Caco-2 (cell line): ENCODE measurements around the gene KIF6. TPM values are rescaled to one million over a fixed set of nuclear protein-coding genes. Genes with fewer than 3 reads are reported as not detected.
"Not testable (repeated sequence)": the region's sequence is repeated elsewhere in the genome, so short reads cannot be mapped to it uniquely, and the experiment has no call there.

ENCODE experiments used
- BruUV-seq: library from RNA; stranded (reverse); fragments of 400-500 nt; replicated peaks from 2 replicates; lab custom pipeline; 2021; lab: Mats Ljungman, UMichigan
- CTCF ChIA-PET: fragments of 300-600 bp; sonication (Branson Sonifier 250); formaldehyde crosslinking; loops from one replicate; lab custom pipeline; 2022; ENCODE audit warnings: antibody characterized with exemption; lab: Charles Lee
- POLR2A ChIA-PET: fragments of 300-600 bp; sonication (Branson Sonifier 250); formaldehyde crosslinking; loops from one replicate; lab custom pipeline; 2022; ENCODE audit warnings: antibody characterized with exemption; lab: Charles Lee
- DNase-seq, 2 experiments: peaks; one replicate each; pipeline versions ENCODE4 v3.0.0 to v3.0.0-alpha.2; 2020 to 2022
- H3K27me3 ChIP-seq: replicated peaks from 2 replicates; pipeline ENCODE4 v1.6.0; 2011; ENCODE audit warnings: low read length; ENCODE audit not compliant: control insufficient read depth, insufficient read depth
- H3K36me3 ChIP-seq: 2 replicates; pipeline ENCODE4 v1.5.1; 2011; ENCODE audit warnings: low read length; ENCODE audit not compliant: control insufficient read depth, insufficient read depth
- H3K4me1 ChIP-seq: fragments of 250-450 bp; sonication (Bioruptor Pico); 2 replicates; pipeline ENCODE4 v1.5.1; 2020; ENCODE audit warnings: mild to moderate bottlenecking
- H3K4me3 ChIP-seq: 2 replicates; pipeline ENCODE4 v1.5.1; 2011; ENCODE audit warnings: low read depth, mild to moderate bottlenecking, control low read depth, low read length
- H3K9me3 ChIP-seq: fragments of 250-450 bp; sonication (Bioruptor Pico); 2 replicates; pipeline ENCODE4 v1.5.1; 2020; ENCODE audit warnings: mild to moderate bottlenecking, moderate library complexity
- H3K27ac Mint-ChIP-seq: one replicate; pipeline ENCODE4 v1.8.0; 2022; ENCODE audit warnings: mixed read lengths; ENCODE audit not compliant: unreplicated experiment
- H3K27me3 Mint-ChIP-seq: one replicate; pipeline ENCODE4 v1.8.0; 2022; ENCODE audit warnings: mixed read lengths; ENCODE audit not compliant: insufficient read depth, unreplicated experiment
- H3K36me3 Mint-ChIP-seq: one replicate; pipeline ENCODE4 v1.8.0; 2022; ENCODE audit warnings: mild to moderate bottlenecking, mixed read lengths; ENCODE audit not compliant: insufficient read depth, unreplicated experiment
- H3K4me1 Mint-ChIP-seq: one replicate; pipeline ENCODE4 v1.8.0; 2022; ENCODE audit warnings: low read depth, mixed read lengths; ENCODE audit not compliant: unreplicated experiment
- H3K4me3 Mint-ChIP-seq: one replicate; pipeline ENCODE4 v1.8.0; 2022; ENCODE audit warnings: mild to moderate bottlenecking, moderate library complexity, mixed read lengths; ENCODE audit not compliant: unreplicated experiment
- H3K9me3 Mint-ChIP-seq: one replicate; pipeline ENCODE4 v1.8.0; 2022; ENCODE audit warnings: mixed read lengths; ENCODE audit not compliant: unreplicated experiment
- CTCF ChIP-seq, 2 experiments: fragments of 200-600 bp in 1 of 2; IDR thresholded peaks; 1 replicate in 1 of 2; 2 replicates in 1 of 2; pipeline versions ENCODE4 v1.5.1 to v1.8.0; 2011 to 2022; ENCODE audit warnings: antibody characterized with exemption in 1 of 2, control low read depth in 1 of 2, inconsistent platforms in 1 of 2, low read depth in 1 of 2, low read length in 1 of 2, mild to moderate bottlenecking in 1 of 2, moderate library complexity in 1 of 2; ENCODE audit not compliant: insufficient read depth in 1 of 2, severe bottlenecking in 1 of 2, unreplicated experiment in 1 of 2
- intact Hi-C: fragments of 100-400 bp; cut with micrococcal nuclease; formaldehyde crosslinking; loops from one replicate; pipeline ENCODE4 v1.10.0; 2022; ENCODE audit not compliant: unreplicated experiment
- total RNA-seq: library from RNA; stranded (reverse); gene quantifications from 2 replicates; pipeline ENCODE4 v1.2.3, GENCODE V29; 2022

KIF6 gene
- total RNA-seq, 1 experiment from 2014 or later, result not detected

GRCh38 chr6:39507331-39507998, 217.7 kb downstream of the KIF6 start:
- TF ChIP-seq CTCF (IDR thresholded peaks at IDR 0.05; ENCODE audit: insufficient read depth in 1 of 2, low read depth in 1 of 2, low read length in 1 of 2, severe bottlenecking in 1 of 2, unreplicated experiment in 1 of 2), result no peak
- Histone ChIP-seq H3K27me3 (no peaks in the 10 kb centered on the region), H3K36me3 (no peaks in the 10 kb centered on the region), H3K4me1 (no peaks in the 10 kb centered on the region), H3K9me3 (no peaks in the 10 kb centered on the region), H3K4me3 (no peak overlapping the region)
- Mint-ChIP-seq H3K27ac (no peak overlapping the region), H3K4me3 (no peak overlapping the region), H3K36me3 (no peaks in the 10 kb centered on the region), H3K4me1 (no peaks in the 10 kb centered on the region), H3K9me3 (peaks cover 12% of the 10 kb centered on the region), H3K27me3 (peaks cover 6% of the 10 kb centered on the region)
- DNase-seq, result no peak
- BruUV-seq, result no TSS peak
- intact Hi-C loops, result no loop called here
- ChIA-PET POLR2A (no interaction called here), CTCF (no interaction called here)

DNA sequence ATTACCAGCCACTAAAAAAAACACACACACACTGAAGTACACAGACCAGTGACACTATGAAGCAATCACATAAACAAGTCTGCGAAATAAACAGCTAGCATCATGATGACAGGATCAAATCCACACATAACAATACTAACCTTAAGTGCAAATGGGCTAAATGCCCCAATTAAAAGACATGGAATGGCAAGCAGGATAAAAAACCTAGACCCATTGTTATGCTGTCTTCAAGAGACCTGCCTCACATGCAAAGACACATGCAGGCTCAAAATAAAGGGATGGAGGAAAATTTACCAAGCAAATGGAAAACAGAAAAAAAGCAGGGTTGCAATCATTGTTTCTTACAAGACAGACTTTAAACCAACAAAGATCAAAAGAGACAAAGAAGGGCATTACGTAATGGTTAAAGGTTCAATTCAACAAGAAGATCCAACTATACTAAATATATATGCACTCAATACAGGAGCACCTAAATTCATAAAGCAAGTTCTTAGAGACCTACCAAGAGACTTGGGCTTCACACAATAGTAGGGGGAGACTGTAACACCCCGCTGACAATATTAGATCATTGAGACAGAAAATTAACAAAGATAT, 222.7 kb downstream of the KIF6 start:
- H3K4me1 Mint-ChIP-seq, H3K36me3 Mint-ChIP-seq, BruUV-seq, H3K4me3 Mint-ChIP-seq, H3K9me3 ChIP-seq, DNase-seq, intact Hi-C loops, CTCF ChIA-PET, POLR2A ChIA-PET, H3K27me3 ChIP-seq, H3K4me1 ChIP-seq, H3K27ac Mint-ChIP-seq, H3K4me3 ChIP-seq, H3K36me3 ChIP-seq: not testable (repeated sequence)
- Mint-ChIP-seq H3K9me3 (peaks cover 34% of the 10 kb centered on the region), H3K27me3 (peaks cover 16% of the 10 kb centered on the region)

GRCh38 chr6:39499053-39499452, 226.2 kb downstream of the KIF6 start:
- no TSS peak for BruUV-seq
- TF ChIP-seq CTCF (IDR thresholded peaks at IDR 0.05; ENCODE audit: insufficient read depth in 1 of 2, low read depth in 1 of 2, low read length in 1 of 2, severe bottlenecking in 1 of 2, unreplicated experiment in 1 of 2), result no peak
- peaks cover 34% of the 10 kb centered on the region for H3K9me3 Mint-ChIP-seq
- Histone ChIP-seq H3K27me3 (0 out of 2 replicates have a peak, but pooled peaks cover 1% of the 10 kb centered on the region), H3K4me3 (no peak overlapping the region), H3K36me3 (no peaks in the 10 kb centered on the region), H3K9me3 (no peaks in the 10 kb centered on the region), H3K4me1 (no peaks in the 10 kb centered on the region)
- H3K27me3 Mint-ChIP-seq, result peaks cover 16% of the 10 kb centered on the region
- H3K4me1 Mint-ChIP-seq, result no peaks in the 10 kb centered on the region
- CTCF ChIA-PET, result no interaction called here
- intact Hi-C loops, result no loop called here
- no peaks in the 10 kb centered on the region for H3K36me3 Mint-ChIP-seq
- POLR2A ChIA-PET, result no interaction called here
- H3K4me3 Mint-ChIP-seq, result no peak overlapping the region
- H3K27ac Mint-ChIP-seq, result no peak overlapping the region
- DNase-seq, result no peak
